DMS114 treated with DMSO at 0.1 percent for 48 hours (cell line): ENCODE data around the gene SGCD.

Experiments used
- DNase-seq: peaks from one replicate; lab custom pipeline; 2025; ENCODE audit not compliant: unreplicated experiment; lab: John Stamatoyannopoulos, UW

Gene SGCD

DNA sequence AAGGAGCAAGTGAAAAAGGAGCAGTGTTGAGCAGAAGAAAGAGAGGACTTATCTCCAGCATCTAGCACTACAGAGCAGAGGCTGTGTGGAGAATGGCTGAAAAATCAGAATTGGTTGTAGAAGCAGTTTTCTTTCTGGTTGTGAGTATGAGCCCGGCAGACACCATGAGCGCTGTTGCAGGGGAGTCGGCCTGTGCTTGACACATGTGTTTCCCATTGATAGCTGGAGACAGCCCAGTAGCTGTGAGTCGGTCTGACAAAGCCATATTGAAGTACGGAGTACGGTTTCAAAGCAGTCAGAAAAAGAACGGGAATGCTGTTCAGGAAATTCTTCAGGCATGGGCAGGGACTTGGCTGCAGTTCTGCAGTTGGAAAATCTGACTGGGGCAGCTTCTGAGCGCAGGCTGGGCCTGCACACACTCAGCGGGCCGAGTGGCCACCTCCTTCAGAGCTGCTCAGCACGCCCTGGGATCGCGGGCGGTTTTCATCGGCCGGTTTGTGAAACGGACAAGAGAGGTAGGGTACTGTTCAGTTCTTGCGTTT lies at the start of gene SGCD:
TSS of gene SGCD (plus strand) at position 447 of the 542 bp plus-strand sequence.
- no peak for DNase-seq

DNA sequence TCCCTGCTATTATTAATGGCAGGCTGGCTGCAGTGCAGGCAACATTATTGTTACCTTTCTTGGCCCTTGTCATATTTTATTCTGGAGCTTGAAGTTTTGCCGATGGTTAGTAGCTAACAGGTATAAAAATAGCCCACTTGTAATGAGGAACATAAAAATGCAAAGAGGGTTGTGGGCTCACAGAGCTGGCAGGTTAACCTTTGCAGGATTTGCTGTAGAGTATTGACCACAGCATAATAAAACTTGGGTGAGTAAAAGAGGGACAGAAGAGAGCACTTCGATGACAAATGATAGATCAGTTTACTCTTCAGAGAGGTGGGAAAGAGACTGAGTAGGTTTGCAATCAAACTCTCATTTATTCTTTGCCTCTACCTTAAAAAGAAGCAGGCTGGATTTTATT lies 49.7 kb upstream of the SGCD start:
- no peak for DNase-seq

DNA sequence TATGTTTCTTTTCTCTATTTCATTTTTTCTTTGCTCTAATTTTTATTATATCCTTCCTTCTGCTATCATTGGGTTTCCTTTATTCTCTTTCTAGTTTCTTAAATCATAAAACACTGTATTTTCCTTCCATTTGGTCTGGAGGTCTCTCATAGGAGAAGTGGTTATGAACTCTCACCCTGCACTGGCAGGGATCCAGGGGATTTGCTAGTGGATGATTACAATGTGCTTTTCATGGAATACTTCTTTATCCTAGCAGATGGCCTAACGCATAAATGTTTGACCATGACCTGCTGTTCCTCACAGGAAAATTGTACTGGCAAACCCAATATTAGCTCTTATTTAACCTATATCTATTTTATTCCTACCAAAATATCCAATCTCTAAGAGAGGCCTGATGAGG lies 31.5 kb upstream of the SGCD start:
- DNase-seq: no peak

DNA sequence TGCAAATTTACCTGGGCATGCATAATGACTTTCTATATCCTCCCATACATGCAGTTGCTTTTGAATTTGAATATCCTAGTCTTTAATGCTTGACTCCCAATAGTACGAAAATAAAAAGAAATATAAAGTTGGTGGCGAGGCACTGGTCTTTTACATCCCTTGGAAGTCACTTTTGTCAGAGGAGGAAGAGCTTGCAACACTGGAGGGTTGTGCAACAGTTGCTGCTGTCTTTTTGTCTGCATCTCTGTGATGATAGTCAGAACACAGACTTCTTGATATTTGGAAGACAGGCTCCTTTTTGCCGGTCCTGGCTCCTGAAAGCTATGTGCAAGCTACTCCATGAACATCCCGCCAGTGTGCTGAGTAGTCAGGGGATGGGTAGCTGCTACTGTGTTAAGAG lies 16.8 kb upstream of the SGCD start:
- no peak for DNase-seq

DNA sequence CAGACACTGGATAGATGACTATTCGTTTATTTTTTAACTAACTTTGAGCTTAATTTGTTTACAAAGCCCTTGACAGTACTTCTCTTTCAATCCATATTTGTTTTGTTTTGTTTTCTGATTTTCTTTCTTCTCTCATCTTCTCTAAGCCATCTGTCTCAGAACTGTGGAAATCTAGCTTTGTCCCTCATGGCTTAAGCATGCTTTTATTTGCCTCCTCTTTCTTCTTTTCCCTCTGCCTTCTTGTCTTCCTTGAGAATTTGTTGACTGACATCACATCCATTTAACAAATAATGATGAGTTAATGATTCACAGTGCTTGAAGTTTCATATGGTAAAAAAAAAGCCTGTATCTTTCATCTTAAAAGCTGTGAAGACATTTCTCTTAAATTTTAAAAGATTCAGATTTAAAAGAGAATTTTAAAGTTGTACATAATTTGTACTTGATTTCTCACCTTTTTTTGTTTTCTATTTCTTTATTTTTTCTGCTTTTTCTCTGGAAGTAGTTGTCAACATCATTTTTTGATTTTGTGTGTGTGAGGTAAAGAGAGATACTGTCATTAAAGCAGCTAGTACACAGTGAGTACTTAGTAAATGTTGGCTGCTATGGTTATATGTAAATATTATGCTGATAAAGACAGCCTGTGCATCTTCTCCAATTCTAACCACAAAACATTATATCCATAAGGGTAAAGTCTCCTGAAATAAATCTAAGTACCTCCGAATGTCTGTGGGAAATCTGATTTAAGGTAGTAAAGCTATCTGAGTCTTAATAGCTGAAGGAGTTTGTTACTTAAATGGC lies 13.9 kb upstream of the SGCD start:
- DNase-seq: no peak

DNA sequence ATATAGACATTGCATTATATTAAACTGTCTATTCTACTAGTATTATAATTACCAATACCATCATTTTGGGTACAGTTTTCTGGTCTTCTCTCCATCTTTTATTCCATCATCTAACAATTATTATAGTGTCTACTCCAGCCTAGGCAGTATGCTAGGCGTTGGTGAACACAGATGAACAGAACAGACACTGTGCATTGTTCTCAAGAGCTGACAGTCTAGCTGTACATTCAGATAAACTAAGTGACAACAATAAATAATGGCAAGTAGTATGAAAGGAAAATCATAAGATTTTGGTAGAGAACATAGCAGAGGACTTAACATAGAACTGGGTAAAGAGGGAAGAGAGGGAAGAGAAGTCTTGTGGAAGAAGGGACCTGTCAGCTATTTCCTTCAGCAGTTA lies 12.5 kb upstream of the SGCD start:
- DNase-seq: no peak

DNA sequence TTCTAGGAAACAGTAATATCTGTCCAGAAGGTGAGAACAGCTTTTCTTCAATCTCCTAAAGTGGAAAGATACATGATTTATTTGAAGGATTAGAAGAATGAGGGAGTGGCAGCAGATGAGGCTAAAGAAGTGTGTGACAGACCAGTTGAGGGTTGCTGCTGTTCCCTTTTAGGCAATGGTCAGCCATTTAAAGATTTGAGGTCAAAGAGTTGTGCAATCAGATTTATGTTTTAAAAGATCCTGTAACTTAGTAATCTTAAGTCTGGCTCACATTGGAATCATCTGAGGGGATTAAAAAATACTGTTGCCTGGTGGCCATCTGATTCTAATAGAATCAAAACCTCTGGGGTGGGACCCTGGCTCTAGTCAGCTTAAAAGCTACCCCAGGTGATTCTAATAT lies 4.3 kb upstream of the SGCD start:
- DNase-seq: no peak

DNA sequence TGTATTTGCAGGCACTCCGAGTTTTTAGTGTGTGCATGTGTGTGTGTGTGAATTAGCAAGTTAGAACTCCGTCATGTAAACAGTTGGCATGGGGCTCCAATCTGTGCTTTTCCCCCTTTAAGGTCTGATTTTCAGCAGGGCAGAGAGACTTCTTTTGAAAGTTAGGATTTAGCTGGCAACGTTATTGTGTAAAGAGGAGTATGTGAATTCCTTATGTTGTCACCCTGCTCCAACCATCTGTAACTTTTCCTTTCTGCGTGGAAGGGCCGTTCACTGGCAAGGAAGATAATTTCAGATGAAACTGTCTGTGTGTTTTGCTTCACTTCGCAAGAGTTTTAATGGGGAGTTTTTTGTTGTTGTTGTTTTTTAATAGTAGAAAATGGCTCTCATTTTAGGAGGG lies 332 bp downstream of the SGCD start:
- DNase-seq: no peak

DNA sequence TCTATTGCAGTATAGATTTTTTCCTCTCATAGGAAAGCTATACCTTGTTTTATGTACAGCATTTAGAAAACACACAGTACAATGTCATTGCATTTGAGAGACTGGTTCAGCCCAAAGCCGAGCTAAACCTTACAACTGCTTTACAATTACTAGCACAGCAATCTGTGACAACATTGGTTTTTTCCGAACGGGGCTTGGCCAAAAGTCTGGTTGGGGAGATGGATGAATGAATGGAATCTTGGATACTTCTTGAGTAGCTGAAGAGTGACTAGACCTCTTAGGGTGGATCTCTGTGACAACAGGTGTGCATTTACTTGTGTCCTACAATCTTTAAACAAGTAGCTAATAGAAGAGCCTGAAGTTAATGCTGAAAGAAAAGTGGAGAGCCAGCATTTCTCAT lies 1.2 kb downstream of the SGCD start:
- no peak for DNase-seq

DNA sequence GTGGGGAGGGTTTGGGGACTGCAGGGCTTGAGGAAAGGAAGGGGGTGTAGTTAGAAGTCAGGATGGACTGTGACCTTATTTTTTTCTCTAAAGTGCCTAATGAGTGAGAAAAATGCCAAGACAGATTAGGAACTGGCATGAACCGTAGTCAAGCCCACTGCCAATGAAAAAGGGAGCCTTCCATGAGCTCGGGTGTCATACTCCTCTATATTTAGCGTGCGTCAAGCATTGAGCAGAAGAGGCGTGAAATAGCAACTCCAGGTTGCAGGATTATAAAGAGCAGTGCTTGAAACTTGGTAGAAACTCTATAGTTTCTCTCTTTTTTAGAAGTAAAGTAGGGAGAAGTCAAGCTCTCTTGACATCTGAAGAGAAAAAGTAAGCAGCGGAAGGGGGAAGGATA lies 1.8 kb downstream of the SGCD start:
- no peak for DNase-seq

DNA sequence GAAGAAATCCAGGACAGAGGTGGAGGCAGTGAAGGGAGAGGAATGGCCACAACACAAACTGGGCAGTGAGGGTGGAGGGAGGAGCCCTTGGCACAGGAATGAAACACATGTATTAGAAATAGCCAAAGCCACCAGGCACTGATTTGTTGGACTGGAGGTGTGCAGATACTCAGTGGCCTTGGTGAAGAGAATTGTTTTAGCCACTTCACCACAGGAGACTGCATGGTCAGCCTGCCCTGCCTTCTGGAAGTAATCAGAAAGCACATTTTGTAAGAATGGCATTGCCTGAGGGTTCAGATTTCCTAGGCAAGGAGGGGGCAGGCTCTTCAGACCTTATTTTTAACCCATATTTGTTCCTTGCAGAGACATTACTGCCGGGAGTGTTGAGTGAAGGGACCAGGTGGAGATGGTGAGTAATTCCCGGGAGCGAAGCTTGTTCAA lies 2.2 kb downstream of the SGCD start:
- no peak for DNase-seq

DNA sequence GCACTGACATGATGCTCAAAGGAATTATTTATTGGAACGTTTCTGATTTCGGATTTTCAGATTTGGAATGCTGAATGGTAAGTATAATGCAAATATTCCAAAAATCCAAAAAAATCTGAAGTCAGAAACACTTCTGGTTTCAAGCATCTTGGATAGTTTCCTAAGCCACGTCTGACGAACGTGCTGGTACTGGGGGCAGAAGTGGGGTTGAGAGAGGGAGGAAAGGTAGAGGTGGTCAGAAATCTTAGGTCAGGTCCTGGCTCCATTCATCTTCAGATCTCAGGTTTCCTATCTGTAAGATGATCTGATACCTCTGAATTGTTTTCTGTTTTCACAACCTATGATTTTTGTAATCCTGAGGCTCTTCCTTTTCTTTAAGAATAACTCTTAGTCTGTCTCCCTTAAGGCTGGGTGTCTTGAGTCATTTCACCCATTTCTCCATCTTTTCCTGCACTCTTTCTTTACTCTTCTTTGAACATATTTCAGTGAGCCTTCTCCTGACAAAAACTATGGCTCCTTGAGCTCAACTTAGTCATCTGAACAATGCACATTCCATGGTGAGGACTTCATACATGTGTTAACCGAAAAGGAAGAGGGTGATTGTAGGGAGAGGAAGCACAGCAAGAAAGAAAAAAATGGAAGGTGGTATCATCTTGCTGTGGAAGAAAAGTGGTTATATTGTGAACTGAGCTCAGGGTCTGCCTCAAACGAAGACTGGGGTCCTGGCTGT lies 3.3 kb downstream of the SGCD start:
- no peak for DNase-seq

DNA sequence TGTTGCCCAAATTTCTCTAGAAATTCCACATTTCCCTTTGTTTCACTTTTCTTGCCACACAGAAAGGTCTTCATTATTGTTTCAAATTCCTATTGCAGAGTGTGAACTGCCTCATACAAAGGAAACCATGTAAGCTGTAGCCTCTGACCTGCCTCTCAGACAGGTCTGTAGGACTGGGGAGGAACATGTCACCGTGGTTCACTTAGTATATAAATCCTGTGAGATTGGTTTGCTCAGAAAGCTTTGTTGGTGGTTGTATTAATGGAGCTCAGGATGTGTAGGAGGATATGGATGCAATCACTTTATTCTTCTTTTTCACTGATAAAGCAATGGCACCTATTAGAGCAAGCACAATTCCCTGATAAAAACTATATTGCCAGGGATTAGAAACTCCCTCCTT lies 4.2 kb downstream of the SGCD start:
- DNase-seq: no peak

DNA sequence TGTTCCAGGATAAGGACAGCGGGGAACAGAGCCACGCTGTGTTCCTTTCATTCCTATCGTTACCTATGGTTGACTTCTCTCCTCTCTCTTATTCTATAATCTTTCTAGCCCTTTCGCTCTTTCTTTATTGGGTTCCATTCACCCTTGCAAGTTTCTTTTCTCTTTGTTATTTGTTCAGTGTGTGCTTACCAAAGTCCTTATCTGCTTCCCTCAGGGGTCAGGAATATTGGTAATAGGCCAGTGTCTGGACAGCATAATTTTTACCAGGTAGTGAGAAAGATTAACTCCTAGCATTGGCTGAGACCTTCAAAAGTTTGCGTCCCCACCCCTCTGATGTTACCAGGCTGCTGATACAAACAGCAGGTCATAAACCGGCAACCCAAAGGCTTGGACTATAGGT lies 4.9 kb downstream of the SGCD start:
- DNase-seq: no peak

DNA sequence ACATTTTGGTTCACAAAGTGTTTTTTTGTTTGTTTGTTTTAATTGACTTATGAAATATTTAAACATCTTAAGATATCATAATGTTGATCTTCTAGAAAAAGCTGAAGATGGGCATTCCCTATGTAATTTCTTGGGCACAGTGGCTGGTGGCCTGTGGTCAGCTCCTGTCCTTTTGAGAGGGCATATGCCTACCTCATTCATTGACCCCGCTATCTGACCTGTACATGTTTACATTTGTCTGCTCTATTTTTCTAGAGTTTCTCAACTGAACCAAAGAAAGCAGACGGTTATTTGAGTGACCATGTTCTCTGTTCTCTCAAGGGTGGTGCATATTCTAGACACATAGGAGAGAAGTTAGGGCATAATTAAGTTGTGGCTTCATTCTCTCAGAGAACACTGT lies 5.3 kb downstream of the SGCD start:
- DNase-seq: no peak

DNA sequence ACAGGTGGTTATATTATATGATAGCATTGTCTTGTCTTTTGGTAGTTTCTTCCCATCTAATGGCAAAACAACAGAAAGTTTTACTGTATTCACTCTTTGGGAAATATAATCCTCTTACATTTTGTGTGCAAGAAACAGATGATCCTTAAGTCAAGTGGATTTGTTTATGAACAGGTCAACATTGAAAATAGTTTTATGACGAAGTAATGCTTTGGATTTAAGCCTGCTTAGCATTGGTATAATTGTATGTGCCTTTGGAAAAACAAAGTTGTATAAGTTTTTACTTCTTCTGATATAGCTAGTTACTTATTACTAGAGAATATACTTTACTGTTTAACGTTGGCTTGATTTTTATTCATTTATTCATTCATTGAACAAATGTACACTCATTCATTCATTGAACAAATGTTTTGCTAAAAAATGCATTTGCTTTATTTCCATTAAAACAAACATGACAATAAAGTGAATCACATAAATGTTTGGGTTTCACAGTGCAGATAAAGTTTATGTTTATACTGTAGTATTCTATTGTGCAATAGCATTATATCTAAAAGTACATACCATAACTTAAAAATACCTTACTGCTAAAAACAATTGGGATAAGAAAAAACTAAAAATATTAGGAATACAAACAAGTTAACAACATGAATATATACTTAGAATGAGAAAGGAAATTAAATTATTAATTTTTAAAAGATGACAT lies 12.3 kb downstream of the SGCD start:
- no peak for DNase-seq

DNA sequence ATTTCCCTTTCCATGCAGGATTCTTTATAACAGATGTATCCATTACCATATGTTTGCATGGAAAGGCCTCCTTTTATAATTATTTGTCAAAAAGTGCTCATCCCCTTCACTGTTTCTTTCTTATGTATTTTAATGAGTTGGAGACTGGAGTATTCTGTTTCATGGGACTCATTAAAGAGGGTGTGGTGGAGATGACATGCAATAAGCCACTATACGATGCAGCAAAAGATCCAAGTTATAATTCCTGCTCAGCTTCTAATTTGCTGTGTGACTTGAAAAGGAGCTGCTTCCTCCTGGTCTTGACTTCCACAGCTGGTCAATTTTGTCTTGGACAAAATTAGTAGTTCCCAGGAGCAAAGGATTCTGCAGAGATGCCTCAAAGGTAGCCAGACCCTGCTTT lies 13.9 kb downstream of the SGCD start:
- DNase-seq: no peak

DNA sequence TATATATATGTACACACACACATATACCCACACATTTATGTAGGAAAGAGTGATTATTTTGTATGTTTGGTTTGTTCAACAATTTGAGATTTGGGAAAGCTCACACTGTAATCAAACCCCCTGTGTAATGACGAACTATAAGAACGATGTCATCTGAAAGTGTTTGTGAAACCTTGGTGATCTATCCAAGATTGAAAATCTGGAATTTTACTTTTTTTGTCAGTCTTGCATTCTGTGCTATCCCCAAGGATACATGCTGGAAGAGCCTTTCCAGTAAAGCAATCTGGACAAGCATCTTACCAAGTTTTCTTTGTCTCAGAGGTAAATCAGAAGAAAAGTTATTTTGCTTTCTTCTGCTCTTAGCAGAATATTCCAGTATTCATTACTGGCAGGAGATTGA lies 23.3 kb downstream of the SGCD start:
- no peak for DNase-seq

DNA sequence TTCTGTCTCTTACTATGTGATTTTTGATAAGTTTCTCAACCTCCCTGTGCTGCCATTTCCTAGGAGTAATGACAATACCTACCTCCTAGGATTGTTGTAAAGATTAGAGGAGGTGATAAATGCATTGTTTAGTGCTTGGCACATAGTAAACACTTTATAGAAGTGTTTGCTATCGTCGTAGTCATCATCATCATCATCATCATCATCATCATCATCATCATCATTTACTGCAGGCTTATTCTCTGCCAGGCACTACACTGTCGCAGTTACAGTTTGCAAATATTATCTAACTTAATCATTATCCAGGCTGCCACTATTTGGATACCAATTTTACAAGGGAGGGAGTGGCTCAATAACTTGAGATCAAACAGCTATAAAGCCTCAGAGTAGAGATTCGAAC lies 24.5 kb downstream of the SGCD start:
- no peak for DNase-seq

DNA sequence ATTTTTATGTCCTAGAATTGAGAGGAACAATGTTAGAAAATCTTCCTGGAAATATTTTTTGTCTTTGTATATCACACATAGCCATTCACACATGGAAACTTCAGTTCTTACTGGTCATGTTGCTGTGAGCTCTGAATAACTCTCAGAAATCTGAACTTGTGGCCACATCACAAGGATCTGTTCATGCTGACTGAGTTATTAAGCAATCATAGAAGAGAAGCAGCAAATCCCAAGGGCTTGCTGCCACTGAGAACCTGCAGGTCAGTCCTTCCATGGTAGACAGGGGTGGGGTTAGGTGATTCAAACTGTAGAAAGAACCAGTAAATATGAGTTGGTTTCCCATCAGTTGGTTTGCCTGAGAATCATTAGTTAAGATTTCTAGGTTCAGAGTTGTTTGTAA lies 27.6 kb downstream of the SGCD start:
- DNase-seq: no peak

DNA sequence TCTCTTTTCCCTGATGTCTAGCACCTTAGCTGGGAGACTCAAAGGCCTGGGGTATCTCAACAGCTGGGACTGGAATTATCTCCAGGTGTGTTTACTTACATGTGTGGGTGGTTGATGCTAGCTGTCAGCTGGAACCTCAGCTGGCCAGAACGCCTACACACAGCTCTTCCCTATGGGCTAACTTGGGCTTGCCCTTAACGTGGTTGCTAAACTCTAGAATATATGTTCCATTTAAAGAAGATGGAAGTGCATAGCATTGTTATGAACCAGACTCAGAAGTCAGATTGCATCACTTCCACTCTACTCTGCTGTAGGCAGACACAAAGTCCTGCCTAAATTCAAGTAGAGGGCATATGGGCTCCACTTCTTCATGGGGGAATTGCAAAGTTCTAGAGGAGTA lies 29.3 kb downstream of the SGCD start:
- no peak for DNase-seq

DNA sequence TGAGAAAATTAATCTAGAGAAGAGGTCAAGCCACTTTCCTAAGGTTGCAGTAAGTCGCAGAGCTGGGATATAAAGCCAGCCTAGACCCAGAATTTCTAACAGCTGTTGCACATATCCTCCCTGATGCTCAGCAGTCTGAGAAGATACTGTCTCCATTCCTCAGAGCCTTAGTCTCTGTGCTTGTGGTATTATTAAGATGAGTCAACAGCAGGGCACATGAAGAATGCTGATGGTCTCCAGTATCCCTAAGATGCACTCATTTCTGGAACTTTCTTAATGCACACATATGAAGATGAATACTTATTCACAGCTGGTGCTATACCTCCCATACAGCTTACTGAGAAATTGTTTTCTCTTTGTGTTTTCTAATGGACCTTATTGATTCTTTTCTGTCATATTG lies 32.5 kb downstream of the SGCD start:
- DNase-seq: no peak
